NCI-H2196 (cell line): ENCODE data around the gene KRTAP17-1.
"Not testable (repeated sequence)": the region's sequence is repeated elsewhere in the genome, so short reads cannot be mapped to it uniquely, and the experiment has no call there.

Experiments used
- DNase-seq: peaks from one replicate; lab custom pipeline; 2025; ENCODE audit not compliant: unreplicated experiment; lab: John Stamatoyannopoulos, UW

Gene KRTAP17-1

GRCh38 chr17:41315204-41315794 is at the start of gene KRTAP17-1:
Gene KRTAP17-1 (minus strand): TSS chr17:41315710. CDS start chr17:41315650, 60 bp downstream.
- no peak for DNase-seq

GRCh38 chr17:41363881-41364280 is 48.4 kb upstream of the KRTAP17-1 start:
- DNase-seq = no peak

- no peak for DNase-seq
These were observed 44.9 kb upstream of the KRTAP17-1 start for GRCh38 chr17:41360296-41360995.

GRCh38 chr17:41354536-41354935 is 39.0 kb upstream of the KRTAP17-1 start:
- DNase-seq = no peak

GRCh38 chr17:41352597-41353366 is 37.3 kb upstream of the KRTAP17-1 start:
- DNase-seq = no peak

GRCh38 chr17:41351177-41351576 is 35.7 kb upstream of the KRTAP17-1 start:
- DNase-seq = no peak

GRCh38 chr17:41350381-41350878 is 34.9 kb upstream of the KRTAP17-1 start, which contains the start of gene KRT33A:
Gene KRT33A (minus strand): TSS chr17:41350828. CDS start chr17:41350767, 61 bp downstream.
- DNase-seq = not testable (repeated sequence)

GRCh38 chr17:41347869-41348760 is 32.6 kb upstream of the KRTAP17-1 start:
- DNase-seq = no peak

- DNase-seq = not testable (repeated sequence)
These were observed 30.9 kb upstream of the KRTAP17-1 start for GRCh38 chr17:41346421-41346820.

- no peak for DNase-seq
These were observed 30.5 kb upstream of the KRTAP17-1 start for GRCh38 chr17:41345992-41346391.

GRCh38 chr17:41343029-41343428 is 27.5 kb upstream of the KRTAP17-1 start:
- DNase-seq = no peak

GRCh38 chr17:41340934-41341861 is 25.7 kb upstream of the KRTAP17-1 start:
- no peak for DNase-seq

- DNase-seq = no peak
These were observed 25.0 kb upstream of the KRTAP17-1 start for GRCh38 chr17:41340494-41340893.

GRCh38 chr17:41339571-41340172 is 24.2 kb upstream of the KRTAP17-1 start:
- no peak for DNase-seq

GRCh38 chr17:41338961-41339485 is 23.5 kb upstream of the KRTAP17-1 start:
- no peak for DNase-seq

- no peak for DNase-seq
These were observed 20.2 kb upstream of the KRTAP17-1 start for GRCh38 chr17:41335747-41336146.

- no peak for DNase-seq
These were observed 19.1 kb upstream of the KRTAP17-1 start for GRCh38 chr17:41334385-41335305.

- no peak for DNase-seq
These were observed 18.3 kb upstream of the KRTAP17-1 start for GRCh38 chr17:41333836-41334235.
